ENCODE measurements around the gene FSD2. TPM values are rescaled to one million over a fixed set of nuclear protein-coding genes. Genes with fewer than 3 reads are reported as not detected.

The FSD2 gene
- total RNA-seq, 4 donors from 2014 or later, result not detected

GRCh38 chr15:82809308-82810060 is 3.6 kb upstream of the FSD2 start, which contains the start of gene WHAMM:
Gene WHAMM, plus strand, starts transcription at chr15:82809628. Its CDS starts 99 bp downstream, at chr15:82809727.
- DNase-seq, result peak; percentile 99
- H3K27me3 ChIP-seq, result no peaks in the 10 kb centered on the region
- peak within 1 kb of the TSS; percentile 74 to 97 (median 87) for H3K4me3 ChIP-seq
- H3K9me3 ChIP-seq, result no peaks in the 10 kb centered on the region
- H3K27ac ChIP-seq, result peak within 1 kb of the TSS; percentile 99 to 100 (median 100)
- peaks cover 7 to 27% (median 17%) of the 10 kb centered on the region in 4 donors for H3K4me1 ChIP-seq
- TF ChIP-seq CTCF (IDR thresholded peaks at IDR 0.05), result peak in 1 of 5 experiments; percentile 3
- peak; percentile 98 for TF ChIP-seq POLR2A (IDR thresholded peaks at IDR 0.05)
- TF ChIP-seq EP300 (IDR thresholded peaks at IDR 0.05; ENCODE audit: low read depth), result no peak
- peak; percentile 98 to 99 (median 99) for TF ChIP-seq POLR2AphosphoS5 (IDR thresholded peaks at IDR 0.05)
- intact Hi-C loops (cut with DNase I; ENCODE audit: low total_unique reads), result no loop called here
- WGBS, 2 donors (ENCODE audit: low coverage in 1 of 2), result 0% methylated on average over 5 to 24 of the region's 67 CpGs
- in situ Hi-C loops (cut with MboI; ENCODE audit: low pct_ligation_motif_present in 1 of 4, low pct_unique_long_range_greater_than_20kb in 1 of 4, low sequenced_read_pairs in 3 of 4), result no loop called here
- peaks cover 0 to 18% (median 5%) of the 10 kb centered on the region in 4 donors for H3K36me3 ChIP-seq

- TF ChIP-seq POLR2A (IDR thresholded peaks at IDR 0.05) (no peak), EP300 (IDR thresholded peaks at IDR 0.05; ENCODE audit: low read depth) (no peak), CTCF (IDR thresholded peaks at IDR 0.05) (no peak), POLR2AphosphoS5 (IDR thresholded peaks at IDR 0.05) (no peak)
- DNase-seq, result no peak
- intact Hi-C loops (cut with DNase I; ENCODE audit: low total_unique reads) (no loop called here), in situ Hi-C loops (cut with MboI; ENCODE audit: low pct_ligation_motif_present in 1 of 4, low pct_unique_long_range_greater_than_20kb in 1 of 4, low sequenced_read_pairs in 3 of 4) (no loop called here)
- H3K4me3 ChIP-seq, result peak overlapping the region in 1 of 4 donors; percentile 77
- H3K9me3 ChIP-seq, result no peaks in the 10 kb centered on the region
- WGBS, 2 donors (ENCODE audit: low coverage in 1 of 2), result 65 to 83% methylated on average over 7 to 9 of the region's 9 CpGs
- peak overlapping the region; percentile 99 to 100 (median 100) for H3K27ac ChIP-seq
- peaks cover 7 to 27% (median 17%) of the 10 kb centered on the region in 4 donors for H3K4me1 ChIP-seq
- H3K27me3 ChIP-seq, result no peaks in the 10 kb centered on the region
- peaks cover 0 to 9% (median under 1%) of the 10 kb centered on the region in 4 donors for H3K36me3 ChIP-seq
Measured at GRCh38 chr15:82808634-82809041, 2.8 kb upstream of the FSD2 start.

GRCh38 chr15:82807920-82808633 is 2.2 kb upstream of the FSD2 start:
- DNase-seq, result no peak
- TF ChIP-seq EP300 (IDR thresholded peaks at IDR 0.05; ENCODE audit: low read depth) (no peak), POLR2AphosphoS5 (IDR thresholded peaks at IDR 0.05) (no peak), CTCF (IDR thresholded peaks at IDR 0.05) (no peak), POLR2A (IDR thresholded peaks at IDR 0.05) (no peak)
- Histone ChIP-seq H3K9me3 (no peaks in the 10 kb centered on the region), H3K27ac (peak overlapping the region in 3 of 4 donors; percentile 99 to 100 (median 100)), H3K4me1 (peaks cover 7 to 27% (median 17%) of the 10 kb centered on the region in 4 donors), H3K27me3 (no peaks in the 10 kb centered on the region), H3K4me3 (no peak overlapping the region), H3K36me3 (peaks cover 0 to 4% (median 0%) of the 10 kb centered on the region in 4 donors)
- WGBS, 2 donors (ENCODE audit: low coverage in 1 of 2), result 90% methylated on average over 3 to 11 of the region's 11 CpGs
- intact Hi-C loops (cut with DNase I; ENCODE audit: low total_unique reads), result no loop called here
- in situ Hi-C loops (cut with MboI; ENCODE audit: low pct_ligation_motif_present in 1 of 4, low pct_unique_long_range_greater_than_20kb in 1 of 4, low sequenced_read_pairs in 3 of 4), result no loop called here

GRCh38 chr15:82804575-82804949 is 1.3 kb downstream of the FSD2 start:
- Histone ChIP-seq H3K4me1 (peaks cover 0 to 8% (median 0%) of the 10 kb centered on the region in 4 donors), H3K27ac (no peak overlapping the region), H3K9me3 (no peaks in the 10 kb centered on the region), H3K36me3 (no peaks in the 10 kb centered on the region), H3K27me3 (no peaks in the 10 kb centered on the region), H3K4me3 (no peak overlapping the region)
- in situ Hi-C loops (cut with MboI; ENCODE audit: low pct_ligation_motif_present in 1 of 4, low pct_unique_long_range_greater_than_20kb in 1 of 4, low sequenced_read_pairs in 3 of 4) (no loop called here), intact Hi-C loops (cut with DNase I; ENCODE audit: low total_unique reads) (no loop called here)
- DNase-seq, result no peak
- no peak for TF ChIP-seq CTCF (IDR thresholded peaks at IDR 0.05)
- TF ChIP-seq POLR2A (IDR thresholded peaks at IDR 0.05), result no peak
- TF ChIP-seq POLR2AphosphoS5 (IDR thresholded peaks at IDR 0.05), result no peak
- TF ChIP-seq EP300 (IDR thresholded peaks at IDR 0.05; ENCODE audit: low read depth), result no peak
- WGBS, 2 donors (ENCODE audit: low coverage in 1 of 2), result 82 to 88% methylated on average over 1 of the region's 1 CpG

All from transverse colon (tissue), 4 donors.